Measurements from ENCODE around the gene ADAP1. TPM values are rescaled to one million over a fixed set of nuclear protein-coding genes. Genes with fewer than 3 reads are reported as not detected.
"Not testable (repeated sequence)": the region's sequence is repeated elsewhere in the genome, so short reads cannot be mapped to it uniquely, and the experiment has no call there.

Gene ADAP1
- total RNA-seq, 1 donor from 2014 or later = 62.8 TPM

DNA sequence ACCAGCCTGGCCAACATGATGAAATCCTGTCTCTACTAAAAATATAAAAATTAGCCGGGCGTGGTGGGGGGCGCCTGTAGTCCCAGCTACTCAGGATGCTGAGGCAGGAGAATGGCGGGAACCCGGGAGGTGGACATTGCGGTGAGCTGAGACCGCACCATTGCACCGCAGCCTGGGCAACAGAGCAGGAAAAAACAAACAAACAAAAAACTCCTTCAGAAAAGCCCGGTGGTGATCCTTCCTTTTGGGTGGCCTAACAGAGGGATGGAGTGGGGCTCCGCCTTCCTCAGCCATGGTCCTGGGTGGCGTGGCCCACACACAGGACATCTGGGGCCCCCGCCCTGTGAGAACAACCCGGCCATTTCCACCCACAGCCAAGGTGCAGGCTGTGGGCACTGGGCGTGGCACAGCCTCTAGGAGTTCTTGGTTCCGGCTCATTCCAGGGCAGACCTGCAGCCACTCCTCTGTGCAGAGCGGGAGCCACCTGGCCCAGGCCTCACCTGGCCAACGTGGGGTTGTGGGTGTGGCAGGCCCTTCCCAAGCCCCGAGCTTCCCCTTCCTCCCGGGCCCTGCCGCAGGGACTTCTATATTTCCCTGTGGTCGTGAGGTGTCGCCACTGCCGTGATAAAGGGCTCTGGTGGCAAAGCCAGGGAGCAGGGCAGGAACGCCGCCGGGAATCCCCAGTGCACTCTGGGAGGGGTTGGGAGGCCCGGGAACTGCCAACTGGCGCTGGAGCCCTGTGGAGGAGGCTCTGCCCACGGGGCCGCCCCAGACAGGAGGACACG, 40.6 kb downstream of the ADAP1 start:
- no peak overlapping the region for H3K4me3 Mint-ChIP-seq (ENCODE audit: low read depth)

DNA sequence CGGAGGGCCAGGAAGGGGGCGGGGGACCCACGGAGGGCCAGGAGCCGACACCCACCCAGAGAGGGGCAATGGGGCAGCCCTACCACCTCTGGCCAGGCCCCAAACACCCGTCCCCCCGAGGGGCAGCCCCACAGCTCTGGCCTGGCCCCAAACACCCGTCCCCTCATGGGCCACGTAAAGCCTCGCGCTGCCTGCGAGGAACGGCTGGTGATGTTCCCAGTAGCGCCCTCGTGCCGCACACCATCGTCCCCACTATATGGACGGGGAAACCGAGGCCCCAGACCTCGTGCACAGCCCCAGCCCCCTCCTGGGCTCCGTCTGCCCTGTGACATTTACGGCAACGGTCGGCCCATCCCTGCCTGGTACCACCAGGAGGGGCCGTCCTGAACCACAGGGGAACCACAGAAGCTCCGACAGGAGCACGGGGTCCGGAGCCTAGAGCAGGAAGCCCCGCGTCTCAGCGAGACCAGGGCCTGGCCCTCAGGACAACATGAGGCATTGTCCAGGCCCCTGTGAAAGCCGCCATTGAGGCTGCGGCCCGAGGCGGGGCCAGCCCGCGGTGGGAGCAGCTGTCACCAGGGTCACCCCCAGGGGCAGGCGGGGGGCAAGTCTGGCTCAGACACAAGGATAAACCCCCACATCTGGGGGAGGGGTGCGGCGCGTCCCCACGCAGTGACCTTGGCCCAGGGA, 42.5 kb downstream of the ADAP1 start:
- H3K27me3 Mint-ChIP-seq (ENCODE audit: low read depth) = no peaks in the 10 kb centered on the region
- peaks cover 8% of the 10 kb centered on the region for H3K4me1 Mint-ChIP-seq (ENCODE audit: low read depth)
- no peak for DNase-seq (ENCODE audit: low spot score)
- H3K27ac Mint-ChIP-seq = no peak overlapping the region
- H3K36me3 Mint-ChIP-seq (ENCODE audit: low read depth) = peaks cover 3% of the 10 kb centered on the region
- intact Hi-C loops (cut with micrococcal nuclease) = loop anchor here (10.0 kb wide), 1 partner anchor 133 kb away; the partner anchor contains the start of gene GPR146
- H3K9me3 Mint-ChIP-seq = no peaks in the 10 kb centered on the region
- no peak overlapping the region for H3K4me3 Mint-ChIP-seq (ENCODE audit: low read depth)

More for the DNA sequence above, 40.6 kb downstream of the ADAP1 start:
- peaks cover 3% of the 10 kb centered on the region for H3K36me3 Mint-ChIP-seq (ENCODE audit: low read depth)
- peaks cover 8% of the 10 kb centered on the region for H3K4me1 Mint-ChIP-seq (ENCODE audit: low read depth)
- DNase-seq (ENCODE audit: low spot score) = no peak
- no peaks in the 10 kb centered on the region for H3K27me3 Mint-ChIP-seq (ENCODE audit: low read depth)
- intact Hi-C loops (cut with micrococcal nuclease) = loop anchor here (10.0 kb wide), 1 partner anchor 131 kb away; the partner anchor contains the start of gene GPR146
- H3K9me3 Mint-ChIP-seq = no peaks in the 10 kb centered on the region
- H3K27ac Mint-ChIP-seq = no peak overlapping the region

DNA sequence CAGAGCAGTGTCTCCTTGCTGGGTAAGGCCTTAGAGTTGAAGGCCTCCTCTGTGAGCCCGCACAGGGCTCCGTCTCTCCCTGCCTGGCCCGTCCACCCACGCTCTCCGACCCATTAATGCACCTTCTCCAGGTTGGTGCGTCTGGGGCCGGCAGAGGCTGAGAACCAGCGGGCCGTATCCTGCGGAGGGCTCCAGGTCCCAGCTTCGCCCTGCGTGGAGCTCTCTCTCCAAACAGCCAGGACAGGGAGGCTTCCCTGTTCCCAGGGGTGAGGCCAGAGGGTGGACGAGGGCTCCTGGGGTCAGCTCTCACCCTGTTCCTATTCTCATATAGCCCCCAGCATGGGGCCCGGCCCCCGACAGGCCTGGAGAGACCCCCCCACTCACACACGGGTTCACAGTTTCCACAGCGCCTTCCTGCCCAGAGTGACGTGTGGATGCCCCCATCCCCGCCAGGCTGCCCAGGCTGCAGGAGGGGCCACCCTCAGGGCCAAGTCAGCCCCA, 43.5 kb downstream of the ADAP1 start:
- Mint-ChIP-seq H3K27ac (no peak overlapping the region), H3K4me3 (ENCODE audit: low read depth) (no peak overlapping the region), H3K36me3 (ENCODE audit: low read depth) (peaks cover 3% of the 10 kb centered on the region), H3K9me3 (no peaks in the 10 kb centered on the region), H3K4me1 (ENCODE audit: low read depth) (peaks cover 5% of the 10 kb centered on the region), H3K27me3 (ENCODE audit: low read depth) (no peaks in the 10 kb centered on the region)
- intact Hi-C loops (cut with micrococcal nuclease) = loop anchor here (10.0 kb wide), 1 partner anchor 134 kb away; the partner anchor contains the start of gene GPR146
- DNase-seq (ENCODE audit: low spot score) = no peak

DNA sequence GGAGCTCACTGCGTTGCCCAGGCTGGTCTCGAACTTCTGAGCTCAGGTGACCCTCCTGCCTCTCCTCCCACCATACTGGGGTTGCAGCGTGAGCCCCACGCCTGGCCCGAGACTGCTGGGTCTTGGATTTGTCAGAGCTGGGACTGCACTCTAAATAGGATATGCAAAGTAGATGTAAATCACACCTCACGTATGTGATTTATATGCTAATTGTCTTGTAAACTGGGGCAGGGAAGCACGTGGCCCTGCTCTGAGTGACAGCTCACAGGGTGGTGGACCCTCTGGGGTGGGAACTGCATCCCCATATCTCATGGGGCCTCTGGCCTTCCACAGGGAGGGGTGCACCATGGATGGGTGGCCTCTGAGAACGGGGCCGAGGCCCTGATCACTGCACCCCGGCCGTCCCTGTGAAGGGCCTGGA, 44.0 kb downstream of the ADAP1 start:
- Mint-ChIP-seq H3K4me1 (ENCODE audit: low read depth) (peaks cover 5% of the 10 kb centered on the region), H3K27ac (no peak overlapping the region), H3K9me3 (no peaks in the 10 kb centered on the region), H3K4me3 (ENCODE audit: low read depth) (peak overlapping the region; percentile 13), H3K36me3 (ENCODE audit: low read depth) (peaks cover 3% of the 10 kb centered on the region), H3K27me3 (ENCODE audit: low read depth) (no peaks in the 10 kb centered on the region)
- intact Hi-C loops (cut with micrococcal nuclease) = loop anchor here (10.0 kb wide), 1 partner anchor 134 kb away; the partner anchor contains the start of gene GPR146
- DNase-seq (ENCODE audit: low spot score) = no peak

DNA sequence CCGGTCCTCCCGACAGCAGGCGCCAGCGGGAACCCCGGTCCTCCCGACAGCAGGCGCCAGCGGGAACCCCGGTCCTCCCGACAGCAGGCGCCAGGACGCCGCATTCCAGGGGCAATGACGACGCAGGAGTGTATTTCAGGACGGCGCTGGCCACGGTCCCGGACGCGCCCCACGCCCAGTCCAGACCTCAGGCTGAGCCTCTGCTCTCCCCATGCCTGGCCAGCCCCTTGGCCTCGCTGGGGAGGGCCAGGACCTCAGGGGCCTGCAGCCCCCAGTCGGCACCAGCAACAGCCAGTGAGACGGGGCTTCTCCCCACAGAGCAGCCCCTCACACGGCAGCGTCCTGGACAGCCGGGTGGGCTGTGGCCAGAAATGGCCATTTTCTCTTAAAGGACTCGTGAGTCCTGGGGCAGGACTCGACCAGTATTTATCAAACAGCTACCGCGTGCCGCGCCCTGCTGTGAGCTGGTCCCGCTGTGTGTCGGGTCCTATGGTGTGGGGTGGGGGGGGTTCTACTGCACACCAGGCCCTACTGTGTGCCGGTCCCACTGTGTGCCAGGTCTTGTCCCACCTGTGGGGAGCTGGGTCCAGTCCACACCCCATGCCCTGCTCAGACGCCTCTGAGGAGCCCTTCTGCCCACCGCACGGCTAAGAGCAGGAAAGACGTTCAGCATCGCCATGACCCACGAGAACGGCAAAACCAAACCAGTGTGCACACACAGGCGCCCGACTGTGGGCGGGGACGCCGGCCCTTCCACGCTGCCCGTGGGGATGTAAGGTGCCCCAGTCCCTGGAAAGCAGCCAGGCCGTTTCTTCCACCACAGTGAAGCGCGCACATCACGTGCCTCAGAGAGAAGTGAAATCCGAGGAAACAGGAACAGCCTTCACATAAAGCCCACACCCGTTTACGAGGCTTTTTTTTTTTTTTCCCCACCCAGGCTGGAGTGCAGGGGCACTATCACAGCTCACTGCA, 44.8 kb downstream of the ADAP1 start:
- Mint-ChIP-seq H3K36me3 (ENCODE audit: low read depth) (peaks cover 3% of the 10 kb centered on the region), H3K27ac (no peak overlapping the region), H3K4me1 (ENCODE audit: low read depth) (peaks cover 5% of the 10 kb centered on the region), H3K27me3 (ENCODE audit: low read depth) (no peaks in the 10 kb centered on the region), H3K4me3 (ENCODE audit: low read depth) (no peak overlapping the region), H3K9me3 (no peaks in the 10 kb centered on the region)
- no peak for DNase-seq (ENCODE audit: low spot score)
- intact Hi-C loops (cut with micrococcal nuclease) = loop anchor here (10.0 kb wide), 1 partner anchor 135 kb away; the partner anchor contains the start of gene GPR146

DNA sequence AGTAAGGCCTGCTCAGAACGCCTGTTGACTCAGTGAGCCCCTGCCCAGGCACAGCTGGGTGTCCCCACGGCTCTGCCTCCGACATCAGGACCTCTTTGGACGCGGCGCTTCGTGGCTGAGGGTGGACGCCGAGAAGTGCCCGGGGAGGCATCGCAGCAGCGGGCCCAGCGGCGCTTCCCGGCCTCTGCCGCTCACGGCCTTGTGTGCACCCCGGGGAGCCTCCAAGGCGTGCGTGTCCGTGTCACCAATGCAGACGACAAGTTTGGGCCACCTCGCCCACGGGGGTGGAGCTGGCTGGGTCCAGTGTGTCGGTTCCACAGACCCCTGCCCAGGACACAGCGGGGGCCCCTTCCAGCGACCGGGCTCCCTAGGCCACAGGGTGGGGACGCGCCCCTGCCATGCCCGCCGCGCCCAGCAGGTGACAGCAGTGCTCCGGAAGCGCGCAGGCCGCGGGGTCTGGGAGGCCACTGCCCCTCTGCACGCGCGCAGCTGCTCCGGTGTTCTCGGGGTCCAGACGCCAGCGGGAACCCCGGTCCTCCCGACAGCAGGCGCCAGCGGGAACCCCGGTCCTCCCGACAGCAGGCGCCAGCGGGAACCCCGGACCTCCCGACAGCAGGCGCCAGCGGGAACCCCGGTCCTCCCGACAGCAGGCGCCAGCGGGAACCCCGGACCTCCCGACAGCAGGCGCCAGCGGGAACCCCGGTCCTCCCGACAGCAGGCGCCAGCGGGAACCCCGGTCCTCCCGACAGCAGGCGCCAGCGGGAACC, 45.7 kb downstream of the ADAP1 start:
- H3K27ac Mint-ChIP-seq; H3K4me1 Mint-ChIP-seq (ENCODE audit: low read depth); H3K4me3 Mint-ChIP-seq (ENCODE audit: low read depth); H3K36me3 Mint-ChIP-seq (ENCODE audit: low read depth); H3K27me3 Mint-ChIP-seq (ENCODE audit: low read depth); H3K9me3 Mint-ChIP-seq: not testable (repeated sequence)
- intact Hi-C loops (cut with micrococcal nuclease) = loop anchor here (1.0 kb wide), 1 partner anchor 46 kb away; the partner anchor contains the start of gene ADAP1
- peak; percentile 46 for DNase-seq (ENCODE audit: low spot score)

DNA sequence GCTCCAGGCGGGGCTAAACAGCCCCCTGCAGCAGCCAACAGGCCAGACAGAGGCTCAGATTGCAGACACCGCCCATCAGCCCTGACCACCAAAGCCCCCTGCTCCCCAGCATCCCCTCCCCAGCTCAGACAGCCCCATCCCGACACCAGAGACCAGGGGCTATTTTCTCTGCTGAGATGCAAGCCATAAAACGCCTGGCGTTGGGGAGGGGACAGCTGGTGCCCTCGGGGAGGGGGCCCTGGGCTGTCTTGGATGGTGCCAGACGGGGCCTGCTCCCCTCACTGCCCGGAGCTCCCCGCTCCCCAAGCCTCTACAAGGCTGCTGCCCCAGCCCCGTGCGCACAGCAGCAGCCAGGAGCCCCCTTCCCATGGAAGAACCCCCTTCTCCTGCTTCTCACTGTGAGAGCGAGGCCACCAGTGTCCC, 46.3 kb downstream of the ADAP1 start:
- intact Hi-C loops (cut with micrococcal nuclease) = loop anchor here (1.0 kb wide), 1 partner anchor 46 kb away; the partner anchor contains the start of gene ADAP1
- Mint-ChIP-seq H3K4me1 (ENCODE audit: low read depth) (peaks cover 4% of the 10 kb centered on the region), H3K9me3 (no peaks in the 10 kb centered on the region), H3K27me3 (ENCODE audit: low read depth) (no peaks in the 10 kb centered on the region), H3K27ac (no peak overlapping the region), H3K4me3 (ENCODE audit: low read depth) (no peak overlapping the region), H3K36me3 (ENCODE audit: low read depth) (peaks cover 3% of the 10 kb centered on the region)
- no peak for DNase-seq (ENCODE audit: low spot score)

DNA sequence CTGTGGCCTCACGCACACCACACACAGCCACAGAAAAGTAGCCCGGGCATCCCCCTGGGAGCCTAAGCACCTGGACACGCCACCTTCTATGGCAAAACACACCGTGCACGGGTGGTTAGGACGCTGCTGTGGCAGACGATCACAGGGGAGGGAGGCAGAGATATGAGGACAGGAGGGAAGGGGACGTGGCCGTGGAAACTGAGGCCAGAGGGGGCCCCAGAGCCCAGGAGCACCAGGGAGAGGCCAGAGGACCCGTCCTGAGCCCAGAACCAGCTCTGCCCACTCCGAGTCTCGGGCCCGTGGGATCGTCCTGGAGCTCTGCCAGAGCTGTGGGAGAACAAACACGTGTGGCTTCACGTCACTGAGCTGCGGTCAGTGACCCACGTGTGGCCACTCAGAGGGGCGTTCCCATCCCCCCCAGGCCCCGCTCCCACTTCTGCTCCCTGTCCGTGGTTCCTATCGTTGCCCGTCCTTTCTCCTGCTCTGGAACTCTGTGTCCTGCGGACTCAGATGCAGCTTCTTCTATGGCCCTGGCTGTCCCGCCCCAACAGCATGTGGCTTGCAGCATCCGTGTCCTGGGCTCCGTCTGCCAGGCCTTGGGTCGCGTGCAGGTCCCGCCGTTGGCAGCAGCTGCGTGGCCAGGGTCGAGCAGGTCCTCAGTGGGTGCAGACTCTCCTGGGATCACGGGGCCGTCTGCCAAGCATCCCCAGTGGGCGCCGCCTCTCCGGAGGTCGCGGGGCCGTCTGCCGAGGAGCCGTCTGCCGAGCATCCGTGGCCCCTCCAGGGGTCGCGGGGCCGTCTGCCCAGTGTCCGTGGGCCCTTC, 47.1 kb downstream of the ADAP1 start:
- peaks cover 9% of the 10 kb centered on the region for H3K36me3 Mint-ChIP-seq (ENCODE audit: low read depth)
- H3K27ac Mint-ChIP-seq = no peak overlapping the region
- no peak overlapping the region for H3K4me3 Mint-ChIP-seq (ENCODE audit: low read depth)
- H3K4me1 Mint-ChIP-seq (ENCODE audit: low read depth) = peaks cover 4% of the 10 kb centered on the region
- DNase-seq (ENCODE audit: low spot score) = no peak
- no peaks in the 10 kb centered on the region for H3K27me3 Mint-ChIP-seq (ENCODE audit: low read depth)
- H3K9me3 Mint-ChIP-seq = no peaks in the 10 kb centered on the region
- intact Hi-C loops (cut with micrococcal nuclease) = no loop called here

DNA sequence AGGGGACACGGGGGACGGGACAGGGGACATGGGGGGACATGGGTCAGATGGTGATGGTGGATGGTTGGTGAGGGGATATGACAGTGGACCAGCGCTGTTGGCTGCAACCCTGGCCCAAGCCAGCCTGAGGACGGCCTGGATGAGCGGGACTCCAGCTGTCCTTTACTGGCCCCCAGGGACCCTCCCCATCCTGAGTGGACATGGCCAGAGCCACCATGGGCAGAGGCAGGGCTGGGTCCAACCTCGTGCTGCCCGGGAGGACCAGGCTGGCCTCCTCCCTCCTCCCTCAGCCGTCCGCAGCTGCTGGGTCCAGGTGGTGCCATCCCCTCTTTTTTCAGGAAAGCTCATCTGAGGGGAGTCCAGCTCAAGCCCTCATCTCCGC, 47.7 kb downstream of the ADAP1 start:
- Mint-ChIP-seq H3K9me3 (no peaks in the 10 kb centered on the region), H3K27me3 (ENCODE audit: low read depth) (no peaks in the 10 kb centered on the region), H3K36me3 (ENCODE audit: low read depth) (peaks cover 9% of the 10 kb centered on the region), H3K27ac (no peak overlapping the region), H3K4me3 (ENCODE audit: low read depth) (no peak overlapping the region), H3K4me1 (ENCODE audit: low read depth) (peaks cover 4% of the 10 kb centered on the region)
- intact Hi-C loops (cut with micrococcal nuclease) = no loop called here
- no peak for DNase-seq (ENCODE audit: low spot score)

DNA sequence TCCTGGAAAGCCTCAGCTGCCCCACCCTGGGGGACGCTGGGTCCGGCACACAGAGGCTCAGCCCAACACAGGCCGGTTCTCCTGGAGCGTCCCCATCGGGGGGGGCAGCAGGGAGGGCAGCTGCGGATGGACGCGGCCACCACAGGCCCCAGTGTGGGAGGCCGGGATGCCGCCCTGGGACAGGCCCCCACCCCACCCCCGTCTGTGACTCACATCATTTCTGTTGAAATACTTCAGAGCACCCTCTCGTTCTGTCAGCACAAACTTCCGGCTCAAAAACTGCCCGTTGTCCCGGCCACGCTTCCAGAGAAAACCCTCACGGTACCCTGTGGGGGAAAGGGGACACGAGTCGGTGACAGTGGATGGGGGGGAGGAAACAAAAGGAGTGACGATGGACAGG, 49.6 kb downstream of the ADAP1 start:
- Mint-ChIP-seq H3K4me3 (ENCODE audit: low read depth) (no peak overlapping the region), H3K27ac (no peak overlapping the region), H3K27me3 (ENCODE audit: low read depth) (no peaks in the 10 kb centered on the region), H3K9me3 (no peaks in the 10 kb centered on the region), H3K36me3 (ENCODE audit: low read depth) (peaks cover 6% of the 10 kb centered on the region), H3K4me1 (ENCODE audit: low read depth) (no peaks in the 10 kb centered on the region)
- no peak for DNase-seq (ENCODE audit: low spot score)
- intact Hi-C loops (cut with micrococcal nuclease) = no loop called here

Data from activated T-helper 2 cell treated with anti-CD3 and anti-CD28 coated beads, Interferon-gamma antibody, Interleukin-2, Interleukin-4, amounts not matched to agents 10 μg/mL and 5 μg/mL and 100 μg/mL, durations not matched to agents 14 hours and 24 hours and 36 hours (primary cell).